ENCODE data around the gene PNMA8C.
"Not testable (repeated sequence)": the region's sequence is repeated elsewhere in the genome, so short reads cannot be mapped to it uniquely, and the experiment has no call there.

PNMA8C gene

GRCh38 chr19:46410205-46411087 is 18.3 kb downstream of the PNMA8C start:
- DNase-seq = no peak

- DNase-seq = no peak
These were observed 19.5 kb downstream of the PNMA8C start for GRCh38 chr19:46409191-46409590.

GRCh38 chr19:46408664-46409039 is 20.1 kb downstream of the PNMA8C start:
- DNase-seq = no peak

GRCh38 chr19:46407856-46408663 is 20.7 kb downstream of the PNMA8C start:
- DNase-seq = no peak

- DNase-seq = no peak
These were observed 21.8 kb downstream of the PNMA8C start for GRCh38 chr19:46406976-46407375.

DNA sequence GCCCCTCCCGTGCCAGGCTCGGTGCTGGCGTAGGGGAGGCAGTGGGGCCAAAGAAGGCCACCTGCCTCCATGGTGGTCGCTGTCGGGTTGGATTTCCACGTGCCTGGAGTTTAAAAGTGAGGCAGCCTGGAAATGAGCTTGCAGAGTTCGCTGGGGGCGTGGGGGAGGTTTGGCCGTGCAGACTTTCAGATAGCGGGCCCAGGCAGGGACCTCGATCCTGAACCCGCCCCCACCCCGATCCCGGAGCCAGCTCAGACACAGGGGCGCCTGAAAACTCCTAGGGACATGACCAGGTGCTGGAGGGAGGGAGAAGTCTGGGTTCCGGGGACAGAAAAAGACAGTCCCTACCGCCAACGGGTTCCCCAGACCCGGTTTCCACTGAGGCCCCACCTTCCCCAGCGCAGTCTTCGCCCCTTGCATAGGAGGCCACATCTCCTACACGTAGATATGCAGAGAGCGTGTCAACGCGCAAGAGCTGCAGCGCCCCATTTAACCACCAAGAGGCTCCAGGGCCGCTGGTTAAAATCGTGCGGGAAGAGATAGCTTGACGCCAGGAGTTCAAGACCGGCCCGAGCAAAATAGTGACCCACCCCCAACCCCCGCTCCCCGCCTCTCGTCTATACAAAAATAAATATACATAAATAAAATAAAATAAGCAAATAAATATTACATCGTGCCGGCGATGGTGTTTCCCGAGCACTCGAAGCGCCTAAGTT is 23.8 kb downstream of the PNMA8C start:
- peak; percentile 31 for DNase-seq

- DNase-seq = peak; percentile 41
These were observed 24.5 kb downstream of the PNMA8C start for GRCh38 chr19:46404055-46404752.

DNA sequence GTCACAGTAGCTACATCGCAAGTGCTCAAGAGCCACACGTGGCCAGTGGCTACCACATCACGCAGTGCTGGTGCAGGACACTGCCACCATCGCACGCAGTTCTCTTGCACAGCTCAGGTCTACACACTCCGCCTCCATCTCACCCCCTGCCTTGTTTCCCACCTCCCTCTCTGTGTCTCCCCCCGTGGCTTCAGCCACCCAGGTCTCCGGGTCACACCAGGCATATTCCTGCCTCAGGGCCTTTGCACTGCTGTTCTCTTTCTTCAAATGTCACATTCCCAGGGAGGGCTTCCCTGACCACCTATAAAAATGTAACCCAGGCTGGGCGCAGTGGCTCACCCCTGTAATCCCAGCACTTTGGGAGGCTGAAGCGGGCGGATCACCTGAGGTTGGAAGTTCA is 26.0 kb downstream of the PNMA8C start:
- DNase-seq = no peak

GRCh38 chr19:46397801-46398479 is 30.8 kb downstream of the PNMA8C start:
- not testable (repeated sequence) for DNase-seq

DNA sequence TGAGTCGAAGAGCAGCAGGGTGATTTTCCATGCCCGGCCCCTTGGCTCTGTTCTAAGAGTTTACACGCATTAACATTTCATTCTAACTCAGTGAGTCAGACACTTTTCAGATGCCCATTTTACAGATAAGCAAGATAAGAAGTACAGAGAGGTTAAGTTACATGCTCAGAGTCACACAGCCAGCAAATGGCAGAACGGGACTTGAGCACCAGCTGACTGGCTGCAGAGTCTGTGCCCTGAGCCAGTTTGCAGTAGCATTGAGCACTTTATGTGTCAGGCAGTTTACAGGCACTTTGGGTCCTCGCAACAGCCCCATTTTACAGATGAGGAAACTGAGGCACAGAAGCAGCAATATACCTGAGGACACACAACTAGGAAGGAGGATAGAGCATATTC is 34.3 kb downstream of the PNMA8C start:
- no peak for DNase-seq

- DNase-seq = no peak
These were observed 35.0 kb downstream of the PNMA8C start for GRCh38 chr19:46393456-46394401.

DNA sequence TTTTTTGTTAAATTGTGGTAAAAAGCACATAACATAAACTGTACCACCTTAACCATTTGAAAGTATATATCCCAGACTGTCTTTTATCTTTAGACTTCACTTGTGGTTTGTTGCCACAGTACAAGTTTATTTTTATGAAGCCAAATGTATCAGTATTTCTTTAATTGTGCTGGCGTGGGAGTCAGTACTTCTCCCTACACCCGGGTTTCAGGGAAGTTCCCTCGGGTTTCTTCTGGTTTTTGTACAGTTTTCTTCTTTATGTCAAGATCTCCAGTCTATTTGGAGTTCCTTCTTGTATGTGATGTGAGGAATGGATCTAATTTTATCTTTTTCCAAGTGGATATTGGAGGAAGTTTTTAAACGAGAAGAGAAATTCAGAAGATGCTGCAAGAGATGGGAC is 35.9 kb downstream of the PNMA8C start:
- DNase-seq = no peak

DNA sequence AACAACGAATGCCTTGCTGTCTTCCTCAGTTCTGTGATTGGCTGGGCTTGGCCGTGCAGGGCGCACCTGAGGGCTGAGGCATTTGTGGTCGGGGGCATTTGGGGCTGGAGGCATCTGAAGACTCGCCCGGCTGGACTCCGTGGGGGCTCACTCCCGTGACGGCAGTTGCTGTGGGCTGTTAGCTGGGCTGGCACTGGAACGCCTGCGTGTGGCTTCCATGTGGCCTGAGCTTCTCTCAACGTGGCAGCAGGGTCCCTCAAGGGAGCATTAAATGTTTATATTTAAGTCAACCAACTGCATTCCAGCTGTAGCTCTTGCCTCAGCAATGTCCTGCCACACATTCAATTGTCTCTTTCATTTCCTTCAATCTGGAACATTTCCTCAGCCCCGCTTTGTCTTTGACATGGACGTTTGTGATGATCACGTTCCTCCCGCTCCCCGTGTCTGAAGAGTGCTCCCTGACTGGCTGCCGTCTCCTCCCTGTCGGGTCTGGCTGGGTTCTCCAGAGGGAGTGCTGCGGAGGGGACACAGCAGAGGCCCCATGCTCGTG is 36.4 kb downstream of the PNMA8C start:
- DNase-seq = no peak

- DNase-seq = no peak
These were observed 37.2 kb downstream of the PNMA8C start for GRCh38 chr19:46391296-46392251.

DNA sequence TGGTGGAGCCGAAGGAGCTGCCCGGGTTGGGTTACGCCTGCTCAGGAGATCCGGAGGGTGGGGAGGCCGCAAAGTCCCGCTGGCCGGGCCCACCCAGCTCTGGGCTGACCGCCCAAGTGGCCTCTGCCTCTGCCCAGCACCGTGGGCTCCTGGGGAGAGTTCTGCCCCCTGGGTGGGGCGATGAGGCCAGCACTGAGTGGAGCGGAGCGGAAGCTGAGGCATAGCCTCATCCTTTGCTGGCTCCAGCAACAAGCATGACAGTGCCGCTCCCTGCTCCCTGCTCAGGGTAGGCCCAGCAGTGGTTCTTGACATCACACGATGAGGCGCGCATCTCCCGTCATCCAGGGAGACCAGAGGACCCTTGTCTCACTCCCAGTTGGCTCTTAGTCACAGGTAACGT is 37.9 kb downstream of the PNMA8C start:
- no peak for DNase-seq

DNA sequence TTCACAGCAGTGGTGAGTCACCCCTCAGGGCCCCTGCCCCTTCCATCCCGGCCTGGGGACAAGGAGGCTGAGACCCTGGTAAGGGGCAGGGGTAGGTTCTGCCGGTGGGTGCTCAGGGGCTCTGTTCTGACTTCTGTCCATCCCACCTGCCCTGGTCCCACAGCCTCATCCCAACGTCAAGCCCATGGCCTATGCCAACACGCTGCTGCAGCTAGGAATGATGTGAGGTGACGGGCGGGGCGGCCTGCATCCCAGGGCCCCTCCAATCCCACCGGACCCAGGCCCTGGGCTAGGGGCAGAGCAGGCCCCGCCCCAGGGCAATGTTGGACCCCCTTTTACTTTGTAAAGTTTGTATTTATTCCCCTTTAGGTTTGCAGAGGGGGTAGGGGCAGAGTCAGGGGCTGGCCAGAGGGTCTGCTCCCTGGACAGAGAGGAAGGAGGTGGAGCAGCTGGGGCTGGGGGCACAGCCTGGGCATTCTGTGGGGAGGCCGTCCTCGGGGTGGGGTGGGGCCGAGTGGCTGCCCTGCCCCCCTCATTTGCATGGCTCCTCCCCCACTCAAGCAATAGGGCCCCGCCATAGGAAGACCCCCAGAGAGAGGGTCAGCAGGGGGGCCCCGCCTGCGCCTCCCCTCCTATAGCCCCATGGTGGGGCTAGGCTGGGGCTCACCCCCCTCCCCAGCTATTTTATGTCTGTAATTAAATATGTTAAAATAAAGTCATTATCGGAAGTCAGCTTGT is 38.4 kb downstream of the PNMA8C start:
- no peak for DNase-seq

DNA sequence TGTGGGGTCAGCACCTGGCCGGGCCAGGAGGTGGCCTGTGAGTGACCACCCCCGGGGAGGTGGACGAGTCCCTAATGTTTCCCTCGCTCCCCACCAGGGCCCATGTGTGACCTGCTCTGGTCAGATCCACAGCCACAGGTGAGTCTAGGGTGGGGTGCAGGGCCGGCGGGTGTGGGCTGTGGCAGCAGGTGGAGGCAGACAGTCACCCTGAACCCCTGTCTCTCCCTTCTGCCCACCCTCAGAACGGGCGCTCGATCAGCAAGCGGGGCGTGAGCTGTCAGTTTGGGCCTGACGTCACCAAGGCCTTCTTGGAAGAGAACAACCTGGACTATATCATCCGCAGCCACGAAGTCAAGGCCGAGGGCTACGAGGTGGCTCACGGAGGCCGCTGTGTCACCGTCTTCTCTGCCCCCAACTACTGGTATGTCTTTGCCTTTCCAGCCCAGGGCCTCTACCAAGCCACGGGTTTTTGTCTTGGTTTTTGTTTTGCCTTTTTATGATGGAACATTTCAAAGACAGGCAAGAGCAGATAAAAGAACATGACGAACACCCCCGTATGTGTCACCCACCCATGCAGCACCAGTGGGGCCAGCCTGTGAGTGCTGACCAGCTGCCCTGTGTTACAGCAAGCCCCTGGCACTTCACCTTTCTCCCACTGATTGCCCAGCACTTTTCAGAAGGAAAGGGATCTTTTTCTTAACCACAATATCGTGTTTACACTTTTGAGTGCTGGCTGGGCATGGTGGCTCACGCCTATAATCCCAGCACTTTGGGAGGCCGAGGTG is 40.2 kb downstream of the PNMA8C start:
- DNase-seq = no peak

DNA sequence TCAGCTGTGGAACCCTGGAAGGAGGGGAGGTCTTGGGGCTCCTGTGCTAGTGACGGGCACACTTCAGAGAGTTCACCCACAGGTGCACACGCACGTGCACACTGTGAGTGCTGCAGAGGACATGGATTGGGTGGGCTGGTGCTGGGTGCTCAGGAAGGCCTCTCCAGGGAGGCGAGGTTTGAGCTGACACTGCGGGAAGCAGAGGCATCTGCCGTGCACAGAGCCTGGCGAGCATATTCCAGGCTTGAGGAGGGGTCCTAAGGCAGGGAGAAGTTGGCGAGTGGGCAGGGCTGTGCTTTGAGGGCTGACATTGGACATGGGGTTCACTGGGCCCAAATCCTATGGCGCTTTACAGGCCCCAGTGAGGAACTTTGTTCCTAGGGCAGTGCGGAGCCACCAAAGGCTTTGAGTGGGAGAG is 41.0 kb downstream of the PNMA8C start:
- DNase-seq = no peak
